ENCODE results near the gene NFIC. TPM values are rescaled to one million over a fixed set of nuclear protein-coding genes. Genes with fewer than 3 reads are reported as not detected.

The NFIC gene
- total RNA-seq, 8 experiments from 2014 or later = 0.82 to 77.5 (median 6.3) TPM

- peaks cover 7 to 24% of the 10 kb centered on the region in 2 donors for H3K4me1 ChIP-seq (replicated peaks in 1 of 2)
- no peak for ATAC-seq (replicated peaks in 6 of 8)
- no peak overlapping the region for H3K27ac ChIP-seq
- in situ Hi-C loops (cut with MboI; ENCODE audit: low pct_unique_long_range_greater_than_20kb in 2 of 9, low sequenced_read_pairs in 9 of 9, unreplicated experiment in 9 of 9) = loop anchor here in 2 of 9 experiments (25.0 kb wide), 1 partner anchor 127 kb away; no protein-coding TSS in a partner anchor
- no peak overlapping the region for H3K4me3 ChIP-seq
- no CpG with 5 or more reads among the region's 57 CpGs for WGBS, 10 experiments
Observed at GRCh38 chr19:3463714-3464586, 97.6 kb downstream of the NFIC start.

GRCh38 chr19:3464587-3465235 is 98.3 kb downstream of the NFIC start:
- no peak overlapping the region for H3K4me3 ChIP-seq
- H3K4me1 ChIP-seq (replicated peaks in 1 of 2) = peaks cover 0 to 16% of the 10 kb centered on the region in 2 donors
- H3K27ac ChIP-seq = no peak overlapping the region
- WGBS, 10 experiments = 0 to 67% (median 19%) methylated on average over 1 to 6 of the region's 31 CpGs
- in situ Hi-C loops (cut with MboI; ENCODE audit: low pct_unique_long_range_greater_than_20kb in 2 of 9, low sequenced_read_pairs in 9 of 9, unreplicated experiment in 9 of 9) = loop anchor here in 2 of 9 experiments (25.0 kb wide), 1 partner anchor 127 kb away; no protein-coding TSS in a partner anchor
- ATAC-seq (replicated peaks in 6 of 8) = no peak

- peaks cover 0 to 15% of the 10 kb centered on the region in 2 donors for H3K4me1 ChIP-seq (replicated peaks in 1 of 2)
- WGBS, 10 experiments = 43 to 60% methylated on average over 1 to 5 of the region's 7 CpGs; no CpG with 5 or more reads in 8 of the 10 experiments
- no peak overlapping the region for H3K27ac ChIP-seq
- ATAC-seq (replicated peaks in 6 of 8) = peak in 1 of 8 experiments; percentile 18
- in situ Hi-C loops (cut with MboI; ENCODE audit: low pct_unique_long_range_greater_than_20kb in 2 of 9, low sequenced_read_pairs in 9 of 9, unreplicated experiment in 9 of 9) = loop anchor here in 2 of 9 experiments (25.0 kb wide), 1 partner anchor 128 kb away; no protein-coding TSS in a partner anchor
- H3K4me3 ChIP-seq = no peak overlapping the region
Observed at GRCh38 chr19:3465552-3465951, 99.2 kb downstream of the NFIC start.

GRCh38 chr19:3466635-3467034 is 100.3 kb downstream of the NFIC start:
- in situ Hi-C loops (cut with MboI; ENCODE audit: low pct_unique_long_range_greater_than_20kb in 2 of 9, low sequenced_read_pairs in 9 of 9, unreplicated experiment in 9 of 9) = loop anchor here in 2 of 9 experiments (25.0 kb wide), 1 partner anchor 129 kb away; no protein-coding TSS in a partner anchor
- Histone ChIP-seq H3K4me3 (no peak overlapping the region), H3K27ac (no peak overlapping the region), H3K4me1 (replicated peaks in 1 of 2) (peaks cover 0 to 15% of the 10 kb centered on the region in 2 donors)
- 20 to 70% (median 47%) methylated on average over 1 to 6 of the region's 9 CpGs; no CpG with 5 or more reads in 6 of the 10 experiments for WGBS, 10 experiments
- ATAC-seq (replicated peaks in 6 of 8) = no peak

GRCh38 chr19:3467437-3468198 is 101.2 kb downstream of the NFIC start:
- Histone ChIP-seq H3K27ac (no peak overlapping the region), H3K4me1 (replicated peaks in 1 of 2) (peaks cover 0 to 15% of the 10 kb centered on the region in 2 donors), H3K4me3 (no peak overlapping the region)
- no peak for ATAC-seq (replicated peaks in 6 of 8)
- WGBS, 10 experiments = 83 to 87% (median 84%) methylated on average over 1 to 7 of the region's 10 CpGs; no CpG with 5 or more reads in 6 of the 10 experiments
- in situ Hi-C loops (cut with MboI; ENCODE audit: low pct_unique_long_range_greater_than_20kb in 2 of 9, low sequenced_read_pairs in 9 of 9, unreplicated experiment in 9 of 9) = loop anchor here in 2 of 9 experiments (25.0 kb wide), 1 partner anchor 130 kb away; no protein-coding TSS in a partner anchor

- H3K4me1 ChIP-seq (replicated peaks in 1 of 2) = peaks cover 0 to 10% of the 10 kb centered on the region in 2 donors
- WGBS, 10 experiments = 100% methylated on average over 1 of the region's 3 CpGs; no CpG with 5 or more reads in 9 of the 10 experiments
- ATAC-seq (replicated peaks in 6 of 8) = no peak
- no peak overlapping the region for H3K4me3 ChIP-seq
- in situ Hi-C loops (cut with MboI; ENCODE audit: low pct_unique_long_range_greater_than_20kb in 2 of 9, low sequenced_read_pairs in 9 of 9, unreplicated experiment in 9 of 9) = loop anchor here in 2 of 9 experiments (25.0 kb wide), 1 partner anchor 131 kb away; no protein-coding TSS in a partner anchor
- H3K27ac ChIP-seq = no peak overlapping the region
Observed at GRCh38 chr19:3468211-3468610, 101.8 kb downstream of the NFIC start.

GRCh38 chr19:3469638-3470499 is 103.5 kb downstream of the NFIC start:
- Histone ChIP-seq H3K4me1 (replicated peaks in 1 of 2) (no peaks in the 10 kb centered on the region), H3K27ac (no peak overlapping the region), H3K4me3 (no peak overlapping the region)
- WGBS, 10 experiments = 0 to 100% (median 48%) methylated on average over 1 to 5 of the region's 14 CpGs; no CpG with 5 or more reads in 3 of the 10 experiments
- ATAC-seq (replicated peaks in 6 of 8) = peak in 6 of 8 experiments; percentile 6 to 42 (median 14)
- in situ Hi-C loops (cut with MboI; ENCODE audit: low pct_unique_long_range_greater_than_20kb in 2 of 9, low sequenced_read_pairs in 9 of 9, unreplicated experiment in 9 of 9) = loop anchor here in 4 of 9 experiments (5.0 to 25.0 kb wide), 3 partner anchors 133 to 145 kb away; no protein-coding TSS in a partner anchor

- 30 to 80% (median 67%) methylated on average over 2 to 7 of the region's 11 CpGs; no CpG with 5 or more reads in 4 of the 10 experiments for WGBS, 10 experiments
- Histone ChIP-seq H3K27ac (no peak overlapping the region), H3K4me3 (no peak overlapping the region), H3K4me1 (replicated peaks in 1 of 2) (no peaks in the 10 kb centered on the region)
- in situ Hi-C loops (cut with MboI; ENCODE audit: low pct_unique_long_range_greater_than_20kb in 2 of 9, low sequenced_read_pairs in 9 of 9, unreplicated experiment in 9 of 9) = loop anchor here in 4 of 9 experiments (5.0 to 25.0 kb wide), 3 partner anchors 133 to 146 kb away; no protein-coding TSS in a partner anchor
- ATAC-seq (replicated peaks in 6 of 8) = peak in 3 of 8 experiments; percentile 9 to 32 (median 19)
Observed at GRCh38 chr19:3470500-3471128, 104.2 kb downstream of the NFIC start.

- no peak overlapping the region for H3K4me3 ChIP-seq
- 0 to 50% (median 8%) methylated on average over 1 to 6 of the region's 24 CpGs; no CpG with 5 or more reads in 5 of the 10 experiments for WGBS, 10 experiments
- ATAC-seq (replicated peaks in 6 of 8) = peak; percentile 13 to 51 (median 38)
- H3K4me1 ChIP-seq (replicated peaks in 1 of 2) = no peaks in the 10 kb centered on the region
- H3K27ac ChIP-seq = no peak overlapping the region
- in situ Hi-C loops (cut with MboI; ENCODE audit: low pct_unique_long_range_greater_than_20kb in 2 of 9, low sequenced_read_pairs in 9 of 9, unreplicated experiment in 9 of 9) = loop anchor here in 4 of 9 experiments (5.0 to 25.0 kb wide), 3 partner anchors 135 to 147 kb away; no protein-coding TSS in a partner anchor
Observed at GRCh38 chr19:3471954-3472655, 105.7 kb downstream of the NFIC start.

GRCh38 chr19:3474010-3474409 is 107.6 kb downstream of the NFIC start:
- ATAC-seq (replicated peaks in 6 of 8) = no peak
- H3K4me1 ChIP-seq (replicated peaks in 1 of 2) = no peaks in the 10 kb centered on the region
- H3K4me3 ChIP-seq = no peak overlapping the region
- WGBS, 10 experiments = 39 to 60% (median 52%) methylated on average over 1 to 4 of the region's 8 CpGs; no CpG with 5 or more reads in 4 of the 10 experiments
- no peak overlapping the region for H3K27ac ChIP-seq
- in situ Hi-C loops (cut with MboI; ENCODE audit: low pct_unique_long_range_greater_than_20kb in 2 of 9, low sequenced_read_pairs in 9 of 9, unreplicated experiment in 9 of 9) = loop anchor here in 4 of 9 experiments (5.0 to 25.0 kb wide), 3 partner anchors 137 to 149 kb away; no protein-coding TSS in a partner anchor

Measured in motor neuron (in vitro differentiated cells).